GM18861 (cell line): ENCODE data around the gene PLCH2.
"Not testable (repeated sequence)": the region's sequence is repeated elsewhere in the genome, so short reads cannot be mapped to it uniquely, and the experiment has no call there.

Source experiments
- ATAC-seq: cut with Tn5 transposase; IDR thresholded peaks from one replicate; pipeline ENCODE4 v1.9.1; 2021; ENCODE audit not compliant: unreplicated experiment

The PLCH2 gene

GRCh38 chr1:2476061-2476999 lies at the start of gene PLCH2:
Gene PLCH2 (plus strand): TSS chr1:2476289. CDS start chr1:2476589, 300 bp downstream.
- ATAC-seq = no peak

- no peak for ATAC-seq
Observed at GRCh38 chr1:2426540-2426939, 49.5 kb upstream of the PLCH2 start.

DNA sequence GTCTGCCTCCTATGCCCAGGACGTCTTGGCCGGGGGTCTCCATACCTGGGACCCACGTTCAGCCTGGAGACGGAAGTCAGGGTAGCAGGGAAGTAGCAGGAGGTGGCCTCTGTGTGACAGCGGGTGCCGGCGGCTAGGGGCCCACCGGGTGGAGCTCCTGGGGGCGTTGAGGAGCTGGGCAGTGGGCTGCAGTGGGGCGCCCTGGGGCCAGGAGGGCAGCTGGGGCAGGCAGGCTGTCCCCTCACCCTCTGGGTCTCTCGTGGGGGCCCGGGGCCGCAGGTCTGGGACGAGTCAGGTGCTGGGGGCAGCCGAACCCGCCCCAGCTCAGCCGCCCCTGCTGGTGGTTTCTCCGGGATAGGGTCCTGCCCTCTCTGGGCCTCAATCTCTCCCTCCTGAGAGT lies 49.0 kb upstream of the PLCH2 start:
- ATAC-seq = no peak

DNA sequence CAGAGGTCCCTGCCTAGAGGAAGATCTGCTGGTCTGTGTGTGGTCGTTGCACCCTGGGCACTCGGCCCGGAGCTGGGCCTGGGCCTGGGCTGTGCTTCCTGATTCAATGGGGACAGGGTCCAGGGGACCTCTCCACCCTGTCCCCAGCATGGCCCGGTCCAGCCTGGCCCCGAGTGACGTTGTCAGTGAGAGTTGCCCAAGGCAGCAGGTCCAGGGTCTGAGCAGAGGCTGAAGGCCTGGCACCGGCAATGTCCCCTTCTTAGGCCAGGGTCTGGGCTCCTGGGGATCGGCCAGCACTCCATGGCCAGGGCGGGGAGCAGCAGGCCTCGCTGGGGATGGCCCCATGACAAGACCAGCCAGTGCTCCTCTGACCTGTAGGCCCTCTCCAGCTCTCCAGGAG lies 48.1 kb upstream of the PLCH2 start:
- ATAC-seq = no peak

GRCh38 chr1:2428490-2428889 lies 47.6 kb upstream of the PLCH2 start:
- ATAC-seq = no peak

GRCh38 chr1:2429780-2430591 lies 46.1 kb upstream of the PLCH2 start:
- ATAC-seq = no peak

GRCh38 chr1:2430592-2430973 lies 45.5 kb upstream of the PLCH2 start:
- no peak for ATAC-seq

DNA sequence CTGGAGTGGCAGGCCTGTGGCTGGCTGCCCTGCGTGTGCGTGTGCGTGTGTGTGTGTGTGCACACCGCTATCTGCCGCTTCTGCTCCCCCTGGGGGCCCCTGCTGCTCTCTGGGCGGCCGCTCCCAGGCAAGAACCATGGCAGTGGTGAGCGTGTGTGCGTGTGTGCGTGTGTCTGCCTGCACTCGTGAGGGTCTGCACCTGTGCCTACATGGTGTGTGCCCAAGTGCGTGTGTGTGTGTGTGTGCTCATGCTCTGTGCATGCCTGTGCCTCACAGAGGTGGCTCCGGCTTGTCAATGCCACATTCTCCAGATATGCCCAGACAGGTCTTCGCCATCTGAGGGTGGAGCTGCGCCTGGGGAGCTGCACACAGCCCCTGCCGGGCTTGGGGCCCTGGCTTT lies 45.0 kb upstream of the PLCH2 start:
- no peak for ATAC-seq

GRCh38 chr1:2431518-2431917 lies 44.6 kb upstream of the PLCH2 start:
- ATAC-seq = no peak

DNA sequence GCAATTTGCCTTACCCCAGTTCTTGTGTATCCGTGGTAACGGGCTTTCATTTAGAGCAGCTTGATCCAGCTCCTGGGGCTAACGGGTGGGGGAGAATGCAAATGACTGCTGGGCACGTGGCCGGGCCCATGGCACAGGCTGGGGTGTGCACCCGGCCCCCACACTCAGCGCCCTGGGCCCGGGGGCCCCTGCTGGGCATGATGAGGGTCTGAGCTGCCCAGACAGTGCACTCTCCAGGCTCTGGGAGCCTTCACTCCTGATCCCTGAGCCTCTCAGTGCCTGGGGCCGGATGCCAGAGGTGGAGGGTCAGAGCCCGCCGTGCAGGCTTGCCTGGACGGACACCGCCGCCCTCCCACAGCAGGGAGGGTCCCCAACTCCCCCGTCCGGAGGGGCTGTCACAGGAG lies 43.6 kb upstream of the PLCH2 start:
- no peak for ATAC-seq

GRCh38 chr1:2433196-2433595 lies 42.9 kb upstream of the PLCH2 start:
- no peak for ATAC-seq

GRCh38 chr1:2433936-2434655 lies 42.0 kb upstream of the PLCH2 start:
- ATAC-seq = no peak

GRCh38 chr1:2435091-2435490 lies 41.0 kb upstream of the PLCH2 start:
- no peak for ATAC-seq

- no peak for ATAC-seq
Observed at GRCh38 chr1:2435746-2436355, 40.2 kb upstream of the PLCH2 start.

- ATAC-seq = no peak
Observed at GRCh38 chr1:2436876-2437275, 39.2 kb upstream of the PLCH2 start.

- ATAC-seq = no peak
Observed at GRCh38 chr1:2437617-2438016, 38.5 kb upstream of the PLCH2 start.

DNA sequence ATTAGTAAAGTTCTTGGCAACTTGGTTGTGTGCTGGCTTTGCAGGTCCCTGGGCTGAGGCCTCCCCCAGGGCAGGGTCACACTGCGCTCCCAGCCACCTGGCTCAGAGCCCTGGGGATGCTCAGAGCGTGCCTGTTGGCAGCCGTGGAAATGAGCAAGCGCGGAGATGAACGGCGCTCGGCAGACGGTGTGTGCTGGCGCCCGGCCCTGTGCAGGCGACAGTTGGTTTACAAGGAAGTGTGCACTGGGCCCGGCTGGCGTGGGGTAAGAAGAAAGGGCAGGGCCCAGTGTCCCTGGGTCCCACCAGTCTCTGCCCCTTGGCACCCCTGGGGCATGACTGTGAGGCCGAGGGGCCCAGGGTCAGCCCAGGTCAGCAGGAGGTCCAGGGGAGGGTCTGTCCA lies 38.1 kb upstream of the PLCH2 start:
- ATAC-seq = no peak

DNA sequence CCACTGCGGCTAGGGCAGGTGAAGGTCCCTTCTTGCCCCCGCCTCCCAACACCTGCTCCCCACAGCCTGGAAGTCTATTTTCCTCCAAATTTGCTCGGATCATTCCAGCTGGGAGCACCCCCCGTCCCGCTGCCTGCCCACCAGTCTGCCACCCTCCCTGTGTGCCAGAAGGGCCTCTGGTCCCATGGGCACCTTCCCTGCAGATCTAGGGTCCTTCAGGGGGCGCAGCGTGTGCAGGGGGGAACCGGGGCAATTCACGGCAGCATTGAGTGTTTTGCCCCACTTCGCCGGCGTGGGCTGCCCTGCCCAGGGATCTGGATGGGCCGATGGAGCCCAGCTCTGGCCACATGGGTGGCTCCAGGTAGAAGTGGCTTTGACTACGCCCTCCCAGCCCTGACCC lies 37.4 kb upstream of the PLCH2 start:
- ATAC-seq = no peak

DNA sequence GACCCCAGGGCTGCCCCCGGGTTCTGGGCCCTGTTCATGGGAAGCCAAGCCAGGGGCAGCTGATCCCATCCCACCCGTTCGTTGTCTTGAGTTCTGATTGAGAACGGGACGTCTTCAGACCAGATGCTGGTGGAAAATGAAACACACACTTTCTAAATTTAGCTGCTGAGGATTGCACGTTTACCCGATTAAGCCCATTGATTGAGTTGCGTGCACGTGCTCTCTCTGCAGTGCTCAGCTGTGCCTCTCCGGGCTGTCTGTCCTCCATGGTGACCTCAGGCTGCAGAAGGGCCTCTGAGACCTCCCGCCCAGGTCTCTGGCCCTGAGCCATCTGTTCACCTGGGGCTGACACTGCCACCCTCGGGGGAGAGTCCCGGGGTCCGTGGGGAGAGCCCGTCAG lies 36.7 kb upstream of the PLCH2 start:
- no peak for ATAC-seq

DNA sequence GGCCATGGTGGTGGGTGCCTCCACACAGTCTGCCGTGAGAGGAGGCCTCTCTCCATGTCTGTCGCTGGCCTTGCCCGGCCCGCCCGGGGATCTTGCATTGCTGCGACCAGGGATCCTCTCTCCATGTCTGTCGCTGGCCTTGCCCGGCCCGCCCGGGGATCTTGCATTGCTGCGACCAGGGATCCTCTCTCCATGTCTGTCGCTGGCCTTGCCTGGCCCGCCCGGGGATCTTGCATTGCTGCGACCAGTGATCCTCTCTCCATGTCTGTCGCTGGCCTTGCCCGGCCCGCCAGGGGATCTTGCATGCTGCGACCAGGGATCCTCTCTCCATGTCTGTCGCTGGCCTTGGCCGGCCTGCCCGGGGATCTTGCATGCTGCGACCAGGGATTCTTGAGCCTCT lies 35.7 kb upstream of the PLCH2 start:
- not testable (repeated sequence) for ATAC-seq

- ATAC-seq = no peak
Observed at GRCh38 chr1:2441746-2442145, 34.3 kb upstream of the PLCH2 start.
